Hematopoietic multipotent progenitor cell (in vitro differentiated cells): ENCODE measurements around the gene COL15A1. TPM values are rescaled to one million over a fixed set of nuclear protein-coding genes. Genes with fewer than 3 reads are reported as not detected.

ENCODE experiments used
- total RNA-seq: library from RNA; depleted of rRNA; stranded (reverse); fragments of >200 nt; gene quantifications from one replicate; pipeline ENCODE4 v1.2.3, GENCODE V29; 2012

COL15A1 gene
- total RNA-seq, 1 donor: under 0.01 TPM

Other genes starting within 250 kb of the COL15A1 start
- not detected for gene GABBR2, start 235.0 kb upstream of the COL15A1 start, total RNA-seq
- gene ANKS6, start 147.4 kb upstream of the COL15A1 start, total RNA-seq: 12.1 TPM
- 6.5 TPM for gene GALNT12, start 136.2 kb upstream of the COL15A1 start, total RNA-seq
- 15.3 TPM for gene TGFBR1, start 161.2 kb downstream of the COL15A1 start, total RNA-seq